ENCODE data around the gene CCDC102A.

DNA sequence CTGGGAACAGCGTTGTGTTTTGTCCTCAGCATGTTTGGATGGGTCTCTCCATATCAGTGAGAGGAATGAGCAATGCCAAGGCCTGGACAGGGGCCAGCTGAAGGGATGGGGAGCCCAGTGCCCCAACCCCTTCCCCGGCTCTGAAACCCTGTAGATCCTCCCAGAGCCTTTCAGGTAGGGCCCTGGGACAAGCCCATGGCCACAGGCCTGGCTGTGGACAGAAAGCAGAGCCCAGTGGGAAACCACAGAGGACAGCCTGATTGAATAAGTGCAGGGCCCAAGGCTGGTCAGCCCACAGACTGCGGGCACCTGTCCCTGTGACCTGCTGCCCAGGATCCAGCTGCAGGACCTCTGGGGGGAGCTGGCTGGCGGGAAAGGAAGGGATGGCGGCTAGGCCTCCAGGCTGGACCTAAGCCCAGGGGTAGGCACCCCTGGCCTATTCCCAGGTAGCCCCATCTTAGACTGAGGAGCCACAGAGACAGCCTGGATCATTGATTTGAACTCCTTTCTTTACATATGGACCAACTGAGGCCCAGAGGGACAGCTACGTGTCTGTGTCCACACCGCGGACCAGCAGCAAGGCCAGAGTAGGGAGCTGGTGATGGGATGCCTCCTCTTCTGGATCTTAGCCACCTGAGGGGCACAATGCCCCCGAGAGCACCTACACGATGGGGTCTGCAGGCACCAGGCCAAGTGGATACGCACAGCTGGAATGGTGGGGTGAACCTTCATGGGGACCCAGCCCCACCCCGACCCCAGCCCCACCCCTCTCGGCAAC is 1.3 kb downstream of the CCDC102A start:
- TF ChIP-seq GABPB1 (CRISPR knock-in tag; IDR thresholded peaks at IDR 0.05): no peak
- TF ChIP-seq KAT7 (CRISPR knock-in tag; IDR thresholded peaks at IDR 0.05; ENCODE audit: borderline replicate concordance): no peak
- TF ChIP-seq, protein P1, sequence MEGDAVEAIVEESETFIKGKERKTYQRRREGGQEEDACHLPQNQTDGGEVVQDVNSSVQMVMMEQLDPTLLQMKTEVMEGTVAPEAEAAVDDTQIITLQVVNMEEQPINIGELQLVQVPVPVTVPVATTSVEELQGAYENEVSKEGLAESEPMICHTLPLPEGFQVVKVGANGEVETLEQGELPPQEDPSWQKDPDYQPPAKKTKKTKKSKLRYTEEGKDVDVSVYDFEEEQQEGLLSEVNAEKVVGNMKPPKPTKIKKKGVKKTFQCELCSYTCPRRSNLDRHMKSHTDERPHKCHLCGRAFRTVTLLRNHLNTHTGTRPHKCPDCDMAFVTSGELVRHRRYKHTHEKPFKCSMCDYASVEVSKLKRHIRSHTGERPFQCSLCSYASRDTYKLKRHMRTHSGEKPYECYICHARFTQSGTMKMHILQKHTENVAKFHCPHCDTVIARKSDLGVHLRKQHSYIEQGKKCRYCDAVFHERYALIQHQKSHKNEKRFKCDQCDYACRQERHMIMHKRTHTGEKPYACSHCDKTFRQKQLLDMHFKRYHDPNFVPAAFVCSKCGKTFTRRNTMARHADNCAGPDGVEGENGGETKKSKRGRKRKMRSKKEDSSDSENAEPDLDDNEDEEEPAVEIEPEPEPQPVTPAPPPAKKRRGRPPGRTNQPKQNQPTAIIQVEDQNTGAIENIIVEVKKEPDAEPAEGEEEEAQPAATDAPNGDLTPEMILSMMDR (IDR thresholded peaks at IDR 0.05 in 2 of 3, conservative IDR thresholded peaks at IDR 0.05 in 1 of 3; ENCODE audit: insufficient read depth in 2 of 3, low read depth in 1 of 3, low read length in 3 of 3): no peak
- no peak for TF ChIP-seq JUN (IDR thresholded peaks at IDR 0.05; ENCODE audit: borderline replicate concordance, low read depth, low read length)
- no peak for TF ChIP-seq JUN (CRISPR knock-in tag; IDR thresholded peaks at IDR 0.05; ENCODE audit: borderline replicate concordance)
- TF ChIP-seq YY1 (IDR thresholded peaks at IDR 0.05; ENCODE audit: borderline replicate concordance in 1 of 3, control insufficient read depth in 1 of 3, extremely low read depth in 1 of 3, insufficient read depth in 3 of 3, insufficient read length in 1 of 3, insufficient replicate concordance in 2 of 3, low read depth in 1 of 3, low read length in 2 of 3): no peak
- TF ChIP-seq POLR2A (conservative IDR thresholded peaks at IDR 0.05): no peak
- no peak for TF ChIP-seq CC2D1A (IDR thresholded peaks at IDR 0.05)
- TF ChIP-seq LEF1 (IDR thresholded peaks at IDR 0.05): no peak

All from K562 (cell line).